H9 (cell line): ENCODE results near the gene RND2. TPM values are rescaled to one million over a fixed set of nuclear protein-coding genes. Genes with fewer than 3 reads are reported as not detected.

Experiments
- DNase-seq: peaks from one replicate; pipeline ENCODE4 v3.0.0-alpha.2; 2017
- H2AFZ ChIP-seq: one replicate; pipeline ENCODE4 v1.6.1; 2013; ENCODE audit warnings: mild to moderate bottlenecking, low read length, control low read depth, moderate library complexity
- H2AK5ac ChIP-seq: 2 replicates; pipeline ENCODE4 v1.6.1; 2013; ENCODE audit warnings: low read length, control low read depth, mixed read lengths; ENCODE audit not compliant: insufficient read length
- H2BK120ac ChIP-seq: one replicate; pipeline ENCODE4 v1.6.1; 2013; ENCODE audit warnings: low read depth, mild to moderate bottlenecking, low read length, control low read depth, inconsistent platforms; ENCODE audit not compliant: poor library complexity, severe bottlenecking
- H2BK12ac ChIP-seq: 2 replicates; pipeline ENCODE4 v1.6.1; 2013; ENCODE audit warnings: low read length, control low read depth, mixed read lengths, low read depth; ENCODE audit not compliant: insufficient read length
- H2BK15ac ChIP-seq: 2 replicates; pipeline ENCODE4 v1.6.1; 2013; ENCODE audit warnings: low read depth, low read length, control low read depth
- H2BK20ac ChIP-seq: one replicate; pipeline ENCODE4 v1.6.1; 2013; ENCODE audit warnings: low read depth, mild to moderate bottlenecking, low read length, control low read depth, inconsistent platforms; ENCODE audit not compliant: poor library complexity, severe bottlenecking
- H2BK5ac ChIP-seq: 2 replicates; pipeline ENCODE4 v1.6.1; 2013; ENCODE audit warnings: low read length, control low read depth, mixed read lengths; ENCODE audit not compliant: insufficient read length
- H3K14ac ChIP-seq: 2 replicates; pipeline ENCODE4 v1.6.1; 2013; ENCODE audit warnings: low read length, control low read depth; ENCODE audit not compliant: insufficient read depth
- H3K18ac ChIP-seq: 2 replicates; pipeline ENCODE4 v1.6.1; 2013; ENCODE audit warnings: low read depth, mild to moderate bottlenecking, mixed read lengths, low read length, control low read depth; ENCODE audit not compliant: insufficient read length
- H3K23ac ChIP-seq: 2 replicates; pipeline ENCODE4 v1.6.1; 2013; ENCODE audit warnings: low read length, control low read depth, mixed read lengths, low read depth; ENCODE audit not compliant: insufficient read length
- H3K23me2 ChIP-seq: 2 replicates; pipeline ENCODE4 v1.6.1; 2013; ENCODE audit warnings: low read depth, mild to moderate bottlenecking, mixed read lengths, low read length, control low read depth; ENCODE audit not compliant: insufficient read length, poor library complexity, severe bottlenecking
- H3K27ac ChIP-seq: 2 replicates; pipeline ENCODE4 v1.5.1; 2013; ENCODE audit warnings: low read length, control low read depth, mixed read lengths, low read depth; ENCODE audit not compliant: insufficient read length
- H3K27me3 ChIP-seq: 2 replicates; pipeline ENCODE4 v1.6.1; 2013; ENCODE audit warnings: low read length, control low read depth, inconsistent platforms; ENCODE audit not compliant: insufficient read depth
- H3K4ac ChIP-seq: 2 replicates; pipeline ENCODE4 v1.6.1; 2013; ENCODE audit warnings: low read depth, mild to moderate bottlenecking, control low read depth, inconsistent platforms, low read length, moderate library complexity
- H3K4me1 ChIP-seq: 2 replicates; pipeline ENCODE4 v1.6.1; 2013; ENCODE audit warnings: low read length, control low read depth, inconsistent platforms; ENCODE audit not compliant: insufficient read depth
- H3K4me2 ChIP-seq: 2 replicates; pipeline ENCODE4 v1.6.1; 2013; ENCODE audit warnings: low read length, control low read depth, mixed read lengths; ENCODE audit not compliant: insufficient read length, insufficient read depth
- H3K56ac ChIP-seq: 2 replicates; pipeline ENCODE4 v1.6.1; 2013; ENCODE audit warnings: low read depth, mild to moderate bottlenecking, mixed read lengths, low read length, control low read depth; ENCODE audit not compliant: insufficient read length
- H3K79me1 ChIP-seq: 2 replicates; pipeline ENCODE4 v1.6.1; 2013; ENCODE audit warnings: low read depth, mild to moderate bottlenecking, moderate library complexity, low read length, control low read depth, inconsistent platforms; ENCODE audit not compliant: insufficient read depth, poor library complexity, severe bottlenecking
- H3K79me2 ChIP-seq: 2 replicates; pipeline ENCODE4 v1.6.1; 2013; ENCODE audit warnings: low read length, control low read depth, inconsistent platforms; ENCODE audit not compliant: insufficient read depth
- H3K9ac ChIP-seq: 2 replicates; pipeline ENCODE4 v1.6.1; 2013; ENCODE audit warnings: low read length, control low read depth, mixed read lengths; ENCODE audit not compliant: insufficient read length; ENCODE audit errors: extremely low read depth
- H3K9me3 ChIP-seq: one replicate; pipeline ENCODE4 v1.6.1; 2013; ENCODE audit warnings: low read depth, low read length, inconsistent platforms; ENCODE audit not compliant: control insufficient read depth
- H3T11ph ChIP-seq: one replicate; pipeline ENCODE4 v1.6.1; 2013; ENCODE audit warnings: mild to moderate bottlenecking, low read length, control low read depth, inconsistent platforms
- H4K20me1 ChIP-seq: one replicate; pipeline ENCODE4 v1.6.1; 2013; ENCODE audit not compliant: control insufficient read depth, insufficient read length, insufficient read depth
- H4K5ac ChIP-seq: 2 replicates; pipeline ENCODE4 v1.6.1; 2013; ENCODE audit warnings: low read depth, mild to moderate bottlenecking, mixed read lengths, low read length, control low read depth; ENCODE audit not compliant: insufficient read length
- H4K8ac ChIP-seq: replicated peaks from 2 replicates; pipeline ENCODE4 v1.6.1; 2013; ENCODE audit warnings: low read length, control low read depth, mixed read lengths, low read depth; ENCODE audit not compliant: insufficient read length
- H4K91ac ChIP-seq: 2 replicates; pipeline ENCODE4 v1.6.1; 2013; ENCODE audit warnings: low read depth, mild to moderate bottlenecking, moderate library complexity, mixed read lengths, low read length, control low read depth; ENCODE audit not compliant: insufficient read length
- H3K27ac Mint-ChIP-seq, 3 experiments: 2 replicates in 2 of 3; 3 replicates in 1 of 3; pipeline ENCODE4 v1.8.0; 2020 to 2021; ENCODE audit warnings: mixed read lengths in 3 of 3, mild to moderate bottlenecking in 1 of 3, moderate library complexity in 1 of 3
- H3K27me3 Mint-ChIP-seq: 2 replicates; pipeline ENCODE4 v1.8.0; 2021; ENCODE audit warnings: low read depth, mild to moderate bottlenecking, moderate library complexity, mixed read lengths
- H3K36me3 Mint-ChIP-seq, 3 experiments: 2 replicates in 2 of 3; 3 replicates in 1 of 3; pipeline ENCODE4 v1.8.0; 2020 to 2021; ENCODE audit warnings: low read depth in 3 of 3, mixed read lengths in 3 of 3; ENCODE audit not compliant: insufficient read depth in 1 of 3
- H3K4me1 Mint-ChIP-seq, 2 experiments: 2 replicates each; pipeline ENCODE4 v1.8.0; 2020; ENCODE audit warnings: mixed read lengths in 2 of 2
- H3K4me3 Mint-ChIP-seq, 2 experiments: 2 replicates in 1 of 2; 3 replicates in 1 of 2; pipeline ENCODE4 v1.8.0; 2020 to 2021; ENCODE audit warnings: mild to moderate bottlenecking in 2 of 2, mixed read lengths in 2 of 2, moderate library complexity in 1 of 2
- H3K9me3 Mint-ChIP-seq, 2 experiments: 2 replicates in 1 of 2; 3 replicates in 1 of 2; pipeline ENCODE4 v1.8.0; 2020; ENCODE audit warnings: mild to moderate bottlenecking in 2 of 2, mixed read lengths in 2 of 2, moderate library complexity in 1 of 2
- WGBS: extraction: QIAGEN DNeasy Blood & Tissue Kit; methylation state at CpG from one replicate; pipeline ENCODE4 v1.1.7; 2013; ENCODE audit warnings: missing lambda C conversion rate, low lambda C conversion rate, mixed read lengths; ENCODE audit not compliant: insufficient read length; ENCODE audit errors: extremely low coverage; 5-methylcytosine and 5-hydroxymethylcytosine counted together
- total RNA-seq: library from RNA; stranded (reverse); gene quantifications from 2 replicates; pipeline ENCODE4 v1.2.1, GENCODE V29; 2021
- TF ChIP-seq, protein P1 (sequence below): fragments of 200-600 bp; sonication (generic); conservative IDR thresholded peaks from 3 replicates; pipeline ENCODE4 v1.8.0; 2021; ENCODE audit warnings: antibody characterized with exemption, mild to moderate bottlenecking

The RND2 gene
- total RNA-seq, 1 experiment from 2014 or later, result 47.8 TPM

DNA sequence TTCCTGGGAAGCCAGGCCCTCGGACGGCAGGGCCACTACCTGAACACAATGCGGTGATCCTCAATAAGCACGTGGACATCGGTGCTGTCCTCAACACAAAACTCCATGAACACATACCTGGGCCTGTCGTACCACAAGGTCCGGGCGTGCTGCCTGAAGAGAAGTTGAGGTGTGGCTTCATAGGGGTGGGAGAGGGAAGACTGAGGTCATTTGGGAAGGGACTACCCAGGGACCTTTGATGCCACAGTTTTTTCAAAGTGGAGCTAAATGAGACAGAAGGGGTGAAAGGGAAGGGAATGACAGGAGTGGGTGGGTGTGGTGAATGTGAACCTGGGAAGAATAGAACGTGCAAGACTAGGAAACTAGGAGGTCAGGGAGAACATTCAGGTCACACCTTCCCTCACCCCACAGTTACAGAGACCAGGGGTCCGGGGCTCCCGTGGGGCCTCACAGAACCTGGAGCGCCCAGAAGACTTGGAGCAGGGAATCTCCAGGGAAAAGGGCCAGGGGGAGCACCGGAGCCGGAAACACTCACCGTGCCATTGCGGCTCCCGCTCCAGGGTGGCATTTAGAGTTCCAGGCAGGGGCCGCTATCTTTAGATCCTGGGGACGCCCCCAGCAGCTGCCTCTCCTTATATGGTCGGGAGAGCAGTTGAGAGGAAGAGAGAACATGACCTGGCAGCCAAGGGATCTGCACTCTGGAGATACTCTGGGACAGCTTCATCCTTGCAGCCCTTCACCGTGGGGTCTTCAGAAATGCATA is 45.3 kb upstream of the RND2 start, which contains the start of gene PTGES3L:
Gene PTGES3L (minus strand): TSS at position 570 of the 763 bp plus-strand sequence. CDS start 27 bp downstream, at position 543.
- Histone ChIP-seq H3K9ac (peak within 1 kb of the TSS; percentile 13), H2BK120ac (no peak within 1 kb of the TSS), H3K27ac (no peak within 1 kb of the TSS), H4K5ac (no peak within 1 kb of the TSS), H2AFZ (peak within 1 kb of the TSS; percentile 6), H4K8ac (no peak within 1 kb of the TSS), H2BK20ac (no peak within 1 kb of the TSS), H3K79me1 (no peaks in the 10 kb centered on the region), H3K27me3 (no peaks in the 10 kb centered on the region), H3K79me2 (peaks cover 4% of the 10 kb centered on the region; the same call in 1 of the 2 replicates), H4K91ac (no peak within 1 kb of the TSS), H3K4me2 (peak within 1 kb of the TSS; percentile 85), H2BK15ac (no peak within 1 kb of the TSS), H3K56ac (no peak within 1 kb of the TSS), H3K23ac (no peak within 1 kb of the TSS), H3T11ph (no peak within 1 kb of the TSS), H3K23me2 (peaks cover 12% of the 10 kb centered on the region), H3K18ac (peak within 1 kb of the TSS; percentile 60), H2BK5ac (no peak within 1 kb of the TSS), H3K9me3 (no peaks in the 10 kb centered on the region), H3K4ac (no peak within 1 kb of the TSS), H3K14ac (no peak within 1 kb of the TSS), H2AK5ac (no peak within 1 kb of the TSS), H3K4me1 (peaks cover 2% of the 10 kb centered on the region; the same call in 1 of the 2 replicates), H4K20me1 (no peaks in the 10 kb centered on the region), H2BK12ac (no peak within 1 kb of the TSS)
- peak within 1 kb of the TSS; percentile 67 to 99 (median 97); a peak in 6 of 7 replicates for H3K27ac Mint-ChIP-seq
- peaks cover 0 to 17% (median 0%) of the 10 kb centered on the region in 3 experiments; a peak in 3 of 7 replicates for H3K36me3 Mint-ChIP-seq
- H3K27me3 Mint-ChIP-seq, result no peaks in the 10 kb centered on the region
- peaks cover 17 to 23% of the 10 kb centered on the region in 2 experiments for H3K4me1 Mint-ChIP-seq
- WGBS, result no CpG with 5 or more reads among the region's 21 CpGs
- H3K4me3 Mint-ChIP-seq, result peak within 1 kb of the TSS; percentile 95 to 100
- no peaks in the 10 kb centered on the region; a peak in 2 of 5 replicates for H3K9me3 Mint-ChIP-seq
- TF ChIP-seq, protein P1, sequence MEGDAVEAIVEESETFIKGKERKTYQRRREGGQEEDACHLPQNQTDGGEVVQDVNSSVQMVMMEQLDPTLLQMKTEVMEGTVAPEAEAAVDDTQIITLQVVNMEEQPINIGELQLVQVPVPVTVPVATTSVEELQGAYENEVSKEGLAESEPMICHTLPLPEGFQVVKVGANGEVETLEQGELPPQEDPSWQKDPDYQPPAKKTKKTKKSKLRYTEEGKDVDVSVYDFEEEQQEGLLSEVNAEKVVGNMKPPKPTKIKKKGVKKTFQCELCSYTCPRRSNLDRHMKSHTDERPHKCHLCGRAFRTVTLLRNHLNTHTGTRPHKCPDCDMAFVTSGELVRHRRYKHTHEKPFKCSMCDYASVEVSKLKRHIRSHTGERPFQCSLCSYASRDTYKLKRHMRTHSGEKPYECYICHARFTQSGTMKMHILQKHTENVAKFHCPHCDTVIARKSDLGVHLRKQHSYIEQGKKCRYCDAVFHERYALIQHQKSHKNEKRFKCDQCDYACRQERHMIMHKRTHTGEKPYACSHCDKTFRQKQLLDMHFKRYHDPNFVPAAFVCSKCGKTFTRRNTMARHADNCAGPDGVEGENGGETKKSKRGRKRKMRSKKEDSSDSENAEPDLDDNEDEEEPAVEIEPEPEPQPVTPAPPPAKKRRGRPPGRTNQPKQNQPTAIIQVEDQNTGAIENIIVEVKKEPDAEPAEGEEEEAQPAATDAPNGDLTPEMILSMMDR, result peak; percentile 18; the same call in 1 of the 3 replicates
- DNase-seq, result peak; percentile 84
